Psoas muscle (tissue), 8 donors: Measurements from ENCODE around the gene MOB4. TPM values are rescaled to one million over a fixed set of nuclear protein-coding genes. Genes with fewer than 3 reads are reported as not detected.

ENCODE experiments used
- ATAC-seq, 4 donors: fragments of 200-7000 bp; cut with Tn5 transposase; one replicate each; pipeline ENCODE4 v1.9.1; 2020; ENCODE audit warnings: moderate library complexity in 3 of 4, mild to moderate bottlenecking in 2 of 4
- DNase-seq, 2 donors: peaks; one replicate each; pipeline ENCODE4 v3.0.0-alpha.2; 2020
- H3K27ac ChIP-seq: fragments of 200-600 bp; one replicate; pipeline ENCODE4 v1.8.0; 2022
- H3K27me3 ChIP-seq, 3 donors: fragments of 200-600 bp in 1 of 3; one replicate each; pipeline versions ENCODE4 v1.6.1 to v1.8.0; 2013 to 2022; ENCODE audit warnings: low read length in 2 of 3, mild to moderate bottlenecking in 2 of 3, moderate library complexity in 1 of 3; ENCODE audit not compliant: insufficient read depth in 3 of 3
- H3K36me3 ChIP-seq, 2 donors: fragments of 200-600 bp in 1 of 2; one replicate each; pipeline versions ENCODE4 v1.6.1 to v1.8.0; 2013 to 2022; ENCODE audit warnings: low read depth in 1 of 2, mild to moderate bottlenecking in 1 of 2, moderate library complexity in 1 of 2; ENCODE audit not compliant: insufficient read depth in 1 of 2
- H3K4me1 ChIP-seq: fragments of 200-600 bp; one replicate; pipeline ENCODE4 v1.8.0; 2022
- H3K4me3 ChIP-seq: fragments of 200-600 bp; one replicate; pipeline ENCODE4 v1.8.0; 2022; ENCODE audit warnings: mild to moderate bottlenecking
- H3K9me3 ChIP-seq: fragments of 200-600 bp; one replicate; pipeline ENCODE4 v1.8.0; 2022
- WGBS, 3 donors: extraction: QIAGEN DNeasy Blood & Tissue Kit; methylation state at CpG; one replicate each; pipeline versions ENCODE4 v1.1.6 to v1.1.7; 2013; 5-methylcytosine and 5-hydroxymethylcytosine counted together
- intact Hi-C, 2 donors: fragments of 100-400 bp; cut with DNase I; formaldehyde crosslinking; loops; one replicate each; pipeline versions ENCODE4 v1.11.0 to v1.14.2; 2022
- polyA plus RNA-seq, 3 donors: library from polyadenylated mRNA; stranded (reverse); fragments of 200-250 nt; gene quantifications; one replicate each; pipeline ENCODE4 v1.2.3, GENCODE V29; 2013
- total RNA-seq, 4 donors: library from RNA; stranded (reverse); fragmentation: NEBNext Ultra II Directional in 2 of 4; extraction: Animal tissue kit (Norgen Biotek cat#: 25700) in 2 of 4; gene quantifications; one replicate each; pipeline versions ENCODE4 v1.2.1 to v1.2.4, GENCODE V29; 2021 to 2023
- TF ChIP-seq, protein P1 (sequence below): fragments of 200-600 bp; IDR thresholded peaks from one replicate; pipeline ENCODE4 v1.8.0; 2022; ENCODE audit warnings: antibody characterized with exemption
- donor health status: healthy with polysubstance abuse.
- donor health status: DM: no; HTN: no; CAD: no; lungs with moderate emphysema.
- donor health status: Bipolar disorder and iron deficiency.
- donor health status: healthy.
- donor health status: DM: yes; HTN: yes; CAD: no.
- donor health status: DM: no; HTN: no; CAD: no.
- donor health status: DM: no; HTN: no; CAD: no.
- donor health status: DM: yes; HTN: yes; CAD: no.

Gene MOB4
- total and polyA plus RNA-seq, 7 donors, result 22.7 to 57.6 (median 29.6) TPM

DNA sequence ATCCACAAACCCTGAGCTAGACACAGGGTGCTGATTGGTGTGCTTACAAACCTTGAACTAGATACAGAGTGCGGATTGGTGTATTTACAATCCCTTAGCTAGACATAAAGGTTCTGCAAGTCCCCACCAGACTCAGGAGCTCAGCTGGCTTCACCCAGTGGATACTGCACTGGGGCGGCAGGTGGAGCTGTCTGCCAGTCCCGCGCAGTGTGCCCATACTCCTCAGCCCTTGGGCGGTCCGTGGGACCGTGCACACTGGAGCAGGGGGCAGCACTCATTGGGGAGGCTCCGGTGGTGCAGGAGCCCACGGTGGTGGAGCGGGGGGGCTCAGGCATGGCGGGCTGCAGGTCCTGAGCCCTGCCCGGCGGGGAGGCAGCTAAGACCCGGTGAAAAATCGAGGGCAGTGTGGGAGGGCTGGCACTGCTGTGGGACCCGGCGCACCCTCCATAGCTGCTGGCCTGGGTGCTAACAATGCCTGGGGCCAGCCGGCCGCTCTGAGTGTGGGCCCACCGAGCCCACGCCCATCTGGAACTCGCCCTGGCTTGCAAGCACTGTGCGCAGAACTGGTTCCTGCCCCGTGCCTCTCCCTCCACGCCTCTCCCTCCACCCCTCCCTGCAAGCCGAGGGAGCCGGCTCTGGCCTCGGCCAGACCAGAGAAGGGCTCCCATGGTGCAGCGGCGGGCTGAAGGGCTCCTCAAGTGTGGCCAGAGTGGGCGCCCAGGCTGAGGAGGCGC is 75.6 kb downstream of the MOB4 start:
- DNase-seq (no peak), ATAC-seq (no peak)
- H3K27ac ChIP-seq, result no peak overlapping the region
- no peaks in the 10 kb centered on the region for H3K36me3 ChIP-seq
- intact Hi-C loops, result no loop called here
- TF ChIP-seq, protein P1, sequence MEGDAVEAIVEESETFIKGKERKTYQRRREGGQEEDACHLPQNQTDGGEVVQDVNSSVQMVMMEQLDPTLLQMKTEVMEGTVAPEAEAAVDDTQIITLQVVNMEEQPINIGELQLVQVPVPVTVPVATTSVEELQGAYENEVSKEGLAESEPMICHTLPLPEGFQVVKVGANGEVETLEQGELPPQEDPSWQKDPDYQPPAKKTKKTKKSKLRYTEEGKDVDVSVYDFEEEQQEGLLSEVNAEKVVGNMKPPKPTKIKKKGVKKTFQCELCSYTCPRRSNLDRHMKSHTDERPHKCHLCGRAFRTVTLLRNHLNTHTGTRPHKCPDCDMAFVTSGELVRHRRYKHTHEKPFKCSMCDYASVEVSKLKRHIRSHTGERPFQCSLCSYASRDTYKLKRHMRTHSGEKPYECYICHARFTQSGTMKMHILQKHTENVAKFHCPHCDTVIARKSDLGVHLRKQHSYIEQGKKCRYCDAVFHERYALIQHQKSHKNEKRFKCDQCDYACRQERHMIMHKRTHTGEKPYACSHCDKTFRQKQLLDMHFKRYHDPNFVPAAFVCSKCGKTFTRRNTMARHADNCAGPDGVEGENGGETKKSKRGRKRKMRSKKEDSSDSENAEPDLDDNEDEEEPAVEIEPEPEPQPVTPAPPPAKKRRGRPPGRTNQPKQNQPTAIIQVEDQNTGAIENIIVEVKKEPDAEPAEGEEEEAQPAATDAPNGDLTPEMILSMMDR, result no peak
- no peaks in the 10 kb centered on the region for H3K4me1 ChIP-seq
- H3K4me3 ChIP-seq, result no peak overlapping the region
- no peaks in the 10 kb centered on the region for H3K9me3 ChIP-seq
- 96 to 98% (median 97%) methylated on average over 29 to 32 of the region's 32 CpGs for WGBS, 3 donors
- peaks cover 0 to 2% (median 0%) of the 10 kb centered on the region in 3 donors for H3K27me3 ChIP-seq

DNA sequence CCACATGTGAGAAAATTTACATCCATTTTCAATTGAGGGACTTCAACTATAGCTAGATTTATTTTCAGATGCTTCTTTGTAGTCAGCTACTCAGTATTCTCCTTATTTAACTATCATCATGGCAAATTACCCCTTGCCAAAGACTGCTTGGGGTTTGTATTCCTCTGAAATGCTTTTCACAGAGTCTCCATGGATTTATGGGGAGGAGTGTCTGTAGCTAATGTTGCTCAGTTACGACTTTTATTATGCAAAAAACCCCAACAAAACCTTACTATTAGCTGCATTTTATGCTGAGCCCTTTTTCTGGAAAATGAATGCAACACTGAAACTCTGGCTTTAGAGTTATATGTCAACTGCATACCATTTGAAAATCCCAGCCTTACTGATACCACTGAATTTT is 80.9 kb downstream of the MOB4 start:
- Histone ChIP-seq H3K27me3 (no peaks in the 10 kb centered on the region), H3K4me3 (no peak overlapping the region), H3K27ac (no peak overlapping the region), H3K9me3 (no peaks in the 10 kb centered on the region), H3K4me1 (no peaks in the 10 kb centered on the region), H3K36me3 (no peaks in the 10 kb centered on the region)
- DNase-seq (no peak), ATAC-seq (no peak)
- WGBS, 3 donors, result 22 to 50% (median 49%) methylated on average over 1 of the region's 1 CpG
- TF ChIP-seq, protein P1, result no peak
- intact Hi-C loops, result no loop called here

DNA sequence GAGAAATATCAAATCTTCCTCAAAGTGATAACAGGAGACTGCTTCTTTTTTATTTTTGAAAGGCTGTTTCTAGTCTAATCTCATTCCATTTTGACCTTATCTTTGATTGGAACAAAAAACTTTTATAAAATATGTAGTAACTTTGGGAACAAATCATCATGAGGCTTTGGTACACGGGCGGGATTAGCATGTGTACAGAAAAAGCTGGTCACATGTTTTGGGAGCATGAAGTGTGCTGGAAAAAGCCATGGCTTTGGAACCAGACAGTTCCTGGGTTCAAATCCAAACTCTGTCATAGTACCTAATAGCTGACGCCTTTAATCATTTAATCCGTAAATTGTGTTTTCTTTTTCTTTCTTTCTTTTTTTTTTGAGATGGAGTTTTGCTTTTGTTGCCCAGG is 81.3 kb downstream of the MOB4 start:
- no peak for ATAC-seq
- H3K27me3 ChIP-seq, result no peaks in the 10 kb centered on the region
- no peaks in the 10 kb centered on the region for H3K4me1 ChIP-seq
- H3K36me3 ChIP-seq, result no peaks in the 10 kb centered on the region
- intact Hi-C loops, result no loop called here
- no peak for DNase-seq
- no peak overlapping the region for H3K4me3 ChIP-seq
- TF ChIP-seq, protein P1, result no peak
- WGBS, 3 donors, result 70 to 88% (median 80%) methylated on average over 4 of the region's 4 CpGs
- H3K27ac ChIP-seq, result no peak overlapping the region
- no peaks in the 10 kb centered on the region for H3K9me3 ChIP-seq

DNA sequence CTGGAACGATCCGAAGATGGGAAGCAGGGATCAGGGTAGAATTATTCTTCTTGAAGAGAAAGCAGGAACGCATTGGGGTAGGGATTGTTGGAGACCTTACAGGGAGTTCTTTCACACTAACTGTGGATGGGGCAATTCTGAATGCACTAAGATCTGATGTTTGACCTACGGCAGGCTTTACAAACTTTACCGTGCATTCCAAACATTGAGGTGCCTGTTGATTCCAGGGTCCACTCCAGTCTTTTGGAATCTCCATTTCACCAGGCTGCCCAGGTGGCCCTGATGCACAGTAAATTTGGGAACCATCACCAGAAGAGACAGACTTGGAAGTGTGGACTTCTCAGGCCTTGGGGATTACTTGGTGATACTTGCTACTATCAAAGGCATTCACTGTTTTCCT is 82.6 kb downstream of the MOB4 start:
- 96 to 97% (median 96%) methylated on average over 5 of the region's 5 CpGs for whole genome bisulfite sequencing, 3 donors
- DNase-seq (no peak), ATAC-seq (no peak)
- H3K4me3 ChIP-seq, result no peak overlapping the region
- H3K4me1 ChIP-seq, result no peaks in the 10 kb centered on the region
- no peaks in the 10 kb centered on the region for H3K36me3 ChIP-seq
- intact Hi-C loops, result no loop called here
- H3K9me3 ChIP-seq, result no peaks in the 10 kb centered on the region
- no peaks in the 10 kb centered on the region for H3K27me3 ChIP-seq
- TF ChIP-seq, protein P1, result no peak
- no peak overlapping the region for H3K27ac ChIP-seq
